ENCODE measurements around the gene CCDC28B. TPM values are rescaled to one million over a fixed set of nuclear protein-coding genes. Genes with fewer than 3 reads are reported as not detected.

The CCDC28B gene
- total RNA-seq, 4 donors from 2014 or later = 2.2 to 7.6 (median 5.2) TPM

DNA sequence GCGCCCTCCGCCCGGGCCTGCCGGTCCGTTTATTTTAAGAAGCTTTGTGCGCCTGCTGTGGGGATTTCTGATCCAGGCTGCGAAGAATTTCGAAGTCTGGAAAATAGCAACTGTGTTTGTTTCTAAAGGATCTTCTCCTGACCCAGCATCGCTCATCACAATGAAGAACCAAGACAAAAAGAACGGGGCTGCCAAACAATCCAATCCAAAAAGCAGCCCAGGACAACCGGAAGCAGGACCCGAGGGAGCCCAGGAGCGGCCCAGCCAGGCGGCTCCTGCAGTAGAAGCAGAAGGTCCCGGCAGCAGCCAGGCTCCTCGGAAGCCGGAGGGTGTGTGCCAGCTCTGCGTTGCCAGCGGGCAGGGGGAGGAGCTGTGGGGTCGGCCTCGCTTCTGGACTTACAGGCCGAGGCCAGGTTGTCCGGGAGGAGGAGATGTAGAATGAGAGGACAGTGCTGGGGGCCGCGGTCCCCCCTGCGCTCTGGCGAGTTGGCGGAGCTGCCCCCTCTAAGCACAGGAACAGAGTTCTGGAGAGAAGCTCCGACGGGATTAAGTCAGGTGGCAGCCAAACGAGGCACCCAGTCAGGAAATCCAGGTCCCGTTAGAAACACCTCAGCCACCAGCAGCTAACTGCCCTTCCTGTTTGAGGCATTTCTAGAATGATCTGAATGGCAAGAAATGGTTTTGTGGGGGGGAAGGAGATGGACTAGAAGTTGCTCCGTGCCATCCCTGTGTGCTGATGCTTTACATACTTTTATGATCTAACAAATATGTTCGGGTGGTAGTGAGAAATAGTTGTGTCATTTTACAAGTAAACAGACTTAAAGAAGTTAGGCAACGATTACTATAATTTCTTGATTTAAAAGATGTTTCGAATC lies 20.0 kb upstream of the CCDC28B start:
- H3K27ac ChIP-seq = peak overlapping the region; percentile 17 to 94 (median 87)
- H3K27me3 ChIP-seq = no peaks in the 10 kb centered on the region
- H3K4me1 ChIP-seq = peaks cover 18 to 42% of the 10 kb centered on the region in 2 donors
- H3K4me3 ChIP-seq (replicated peaks in 1 of 3) = peak overlapping the region; percentile 2 to 49 (median 21)
- no peaks in the 10 kb centered on the region for H3K9me3 ChIP-seq
- TF ChIP-seq, protein P1, sequence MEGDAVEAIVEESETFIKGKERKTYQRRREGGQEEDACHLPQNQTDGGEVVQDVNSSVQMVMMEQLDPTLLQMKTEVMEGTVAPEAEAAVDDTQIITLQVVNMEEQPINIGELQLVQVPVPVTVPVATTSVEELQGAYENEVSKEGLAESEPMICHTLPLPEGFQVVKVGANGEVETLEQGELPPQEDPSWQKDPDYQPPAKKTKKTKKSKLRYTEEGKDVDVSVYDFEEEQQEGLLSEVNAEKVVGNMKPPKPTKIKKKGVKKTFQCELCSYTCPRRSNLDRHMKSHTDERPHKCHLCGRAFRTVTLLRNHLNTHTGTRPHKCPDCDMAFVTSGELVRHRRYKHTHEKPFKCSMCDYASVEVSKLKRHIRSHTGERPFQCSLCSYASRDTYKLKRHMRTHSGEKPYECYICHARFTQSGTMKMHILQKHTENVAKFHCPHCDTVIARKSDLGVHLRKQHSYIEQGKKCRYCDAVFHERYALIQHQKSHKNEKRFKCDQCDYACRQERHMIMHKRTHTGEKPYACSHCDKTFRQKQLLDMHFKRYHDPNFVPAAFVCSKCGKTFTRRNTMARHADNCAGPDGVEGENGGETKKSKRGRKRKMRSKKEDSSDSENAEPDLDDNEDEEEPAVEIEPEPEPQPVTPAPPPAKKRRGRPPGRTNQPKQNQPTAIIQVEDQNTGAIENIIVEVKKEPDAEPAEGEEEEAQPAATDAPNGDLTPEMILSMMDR (IDR thresholded peaks at IDR 0.05) = no peak
- TF ChIP-seq POLR2A (IDR thresholded peaks at IDR 0.05) = no peak
- DNase-seq = peak; percentile 60 to 69
- intact Hi-C loops (cut with DNase I) = no loop called here
- WGBS, 2 donors = 8 to 12% methylated on average over 24 to 36 of the region's 36 CpGs
- peaks cover 11 to 15% of the 10 kb centered on the region in 2 donors for H3K36me3 ChIP-seq

DNA sequence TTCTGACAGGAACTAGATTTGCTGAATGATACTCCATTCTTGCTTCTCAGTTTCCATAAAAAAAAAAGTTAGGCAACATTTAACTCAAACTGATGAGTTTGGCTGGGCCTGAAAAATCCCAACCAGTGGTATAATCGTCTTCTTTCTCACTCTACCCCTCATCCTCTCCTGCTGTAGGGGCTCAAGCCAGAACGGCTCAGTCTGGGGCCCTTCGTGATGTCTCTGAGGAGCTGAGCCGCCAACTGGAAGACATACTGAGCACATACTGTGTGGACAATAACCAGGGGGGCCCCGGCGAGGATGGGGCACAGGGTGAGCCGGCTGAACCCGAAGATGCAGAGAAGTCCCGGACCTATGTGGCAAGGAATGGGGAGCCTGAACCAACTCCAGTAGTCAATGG lies 19.3 kb upstream of the CCDC28B start:
- Histone ChIP-seq H3K36me3 (peaks cover 11 to 15% of the 10 kb centered on the region in 2 donors), H3K27me3 (no peaks in the 10 kb centered on the region), H3K4me1 (peaks cover 18 to 42% of the 10 kb centered on the region in 2 donors), H3K27ac (peak overlapping the region in 1 of 3 donors; percentile 5), H3K4me3 (replicated peaks in 1 of 3) (peak overlapping the region in 1 of 3 donors; percentile 2), H3K9me3 (no peaks in the 10 kb centered on the region)
- DNase-seq = no peak
- WGBS, 2 donors = 85% methylated on average over 9 of the region's 9 CpGs
- intact Hi-C loops (cut with DNase I) = no loop called here
- TF ChIP-seq, protein P1 (IDR thresholded peaks at IDR 0.05) = no peak
- no peak for TF ChIP-seq POLR2A (IDR thresholded peaks at IDR 0.05)

DNA sequence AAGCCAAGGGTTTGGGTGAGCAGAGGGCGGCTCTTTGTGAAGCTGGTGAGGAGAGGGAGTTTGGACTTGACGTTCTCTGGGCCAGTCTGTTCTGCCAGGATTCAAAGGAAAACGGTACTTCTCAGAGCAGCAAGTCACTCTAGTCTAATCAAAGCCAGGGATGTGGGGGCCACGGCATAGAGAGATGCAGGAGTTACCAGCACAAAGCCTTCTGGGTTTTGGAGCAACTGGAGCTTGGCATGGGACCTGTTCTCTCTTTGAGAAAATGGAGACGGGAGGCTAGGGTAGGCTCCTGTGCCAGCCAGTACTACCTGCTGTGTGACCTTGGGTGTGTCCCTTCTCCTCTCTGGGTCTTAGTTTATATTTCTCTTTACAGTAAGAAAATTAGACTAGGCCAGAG lies 18.8 kb upstream of the CCDC28B start:
- H3K36me3 ChIP-seq = peaks cover 11 to 15% of the 10 kb centered on the region in 2 donors
- no peaks in the 10 kb centered on the region for H3K27me3 ChIP-seq
- H3K4me1 ChIP-seq = peaks cover 18 to 42% of the 10 kb centered on the region in 2 donors
- no peaks in the 10 kb centered on the region for H3K9me3 ChIP-seq
- 69 to 90% methylated on average over 5 of the region's 5 CpGs for WGBS, 2 donors
- intact Hi-C loops (cut with DNase I) = no loop called here
- TF ChIP-seq POLR2A (IDR thresholded peaks at IDR 0.05) = no peak
- TF ChIP-seq, protein P1 (IDR thresholded peaks at IDR 0.05) = no peak
- no peak overlapping the region for H3K4me3 ChIP-seq (replicated peaks in 1 of 3)
- peak overlapping the region in 1 of 3 donors; percentile 5 for H3K27ac ChIP-seq
- DNase-seq = no peak

DNA sequence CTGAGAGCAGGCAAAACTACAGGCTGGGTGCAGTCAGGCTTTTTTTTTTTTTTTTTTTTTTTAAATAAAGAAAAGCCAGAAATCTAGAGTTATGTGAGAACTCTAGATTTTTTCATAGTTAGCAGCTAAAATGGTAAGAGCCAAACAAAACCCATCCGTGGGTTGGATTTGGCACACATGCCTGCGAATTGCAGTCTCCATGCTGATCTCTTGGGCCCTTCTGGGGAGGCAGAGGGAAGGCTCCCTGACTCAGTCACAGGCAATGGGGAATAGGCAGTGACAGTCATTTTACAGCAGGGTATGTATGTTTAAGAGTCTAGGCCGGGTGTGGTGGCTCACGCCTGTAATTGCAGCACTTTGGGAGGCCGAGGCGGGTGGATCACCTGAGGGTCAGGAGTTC lies 18.3 kb upstream of the CCDC28B start:
- no peaks in the 10 kb centered on the region for H3K9me3 ChIP-seq
- TF ChIP-seq POLR2A (IDR thresholded peaks at IDR 0.05) = no peak
- TF ChIP-seq, protein P1 (IDR thresholded peaks at IDR 0.05) = no peak
- no peaks in the 10 kb centered on the region for H3K27me3 ChIP-seq
- peaks cover 18 to 42% of the 10 kb centered on the region in 2 donors for H3K4me1 ChIP-seq
- H3K36me3 ChIP-seq = peaks cover 11 to 15% of the 10 kb centered on the region in 2 donors
- 90 to 92% methylated on average over 6 of the region's 6 CpGs for WGBS, 2 donors
- DNase-seq = no peak
- intact Hi-C loops (cut with DNase I) = no loop called here
- H3K4me3 ChIP-seq (replicated peaks in 1 of 3) = no peak overlapping the region
- H3K27ac ChIP-seq = no peak overlapping the region

DNA sequence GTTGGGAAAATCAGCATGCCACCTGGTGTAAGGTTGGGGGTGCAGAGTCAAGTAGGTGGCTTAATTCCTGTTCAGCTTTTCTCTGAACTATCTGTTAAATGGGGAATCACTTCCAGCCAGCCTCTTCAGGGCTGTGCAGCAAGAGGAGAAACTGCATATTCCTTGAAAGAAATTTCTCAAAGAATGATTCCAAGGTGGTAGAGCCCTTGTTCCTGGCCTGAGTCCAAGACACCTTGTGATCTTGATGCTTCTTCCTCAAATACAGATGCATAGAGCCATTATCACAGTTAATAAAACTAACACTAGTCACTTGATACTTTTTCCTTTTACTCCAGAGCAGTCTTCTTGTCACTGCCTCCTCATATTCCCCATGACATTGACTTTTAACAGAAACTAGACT lies 15.7 kb upstream of the CCDC28B start:
- Histone ChIP-seq H3K4me1 (peaks cover 12 to 34% of the 10 kb centered on the region in 2 donors), H3K9me3 (no peaks in the 10 kb centered on the region), H3K27me3 (no peaks in the 10 kb centered on the region), H3K27ac (no peak overlapping the region), H3K4me3 (replicated peaks in 1 of 3) (no peak overlapping the region), H3K36me3 (peaks cover 36 to 39% of the 10 kb centered on the region in 2 donors)
- no peak for TF ChIP-seq POLR2A (IDR thresholded peaks at IDR 0.05)
- TF ChIP-seq, protein P1 (IDR thresholded peaks at IDR 0.05) = no peak
- DNase-seq = no peak
- intact Hi-C loops (cut with DNase I) = no loop called here
